WTC11 (cell line): ENCODE measurements around the gene PRICKLE1.

Source experiments
- CBFB ChIP-seq: sonication (generic); formaldehyde crosslinking; IDR thresholded peaks from 2 replicates; pipeline ENCODE4 v1.8.1; 2022; ENCODE audit warnings: mild to moderate bottlenecking, low read depth, missing genetic modification reagents
- CTCF ChIP-seq: fragments of 200-600 bp; IDR thresholded peaks from 2 replicates; pipeline ENCODE4 v1.8.0; 2022; ENCODE audit warnings: antibody characterized with exemption
- ELF4 ChIP-seq: sonication (generic); formaldehyde crosslinking; IDR thresholded peaks from 2 replicates; pipeline ENCODE4 v1.8.1; 2022; ENCODE audit warnings: low read depth, mild to moderate bottlenecking, moderate library complexity, missing genetic modification reagents
- ESRRA ChIP-seq: sonication (generic); formaldehyde crosslinking; IDR thresholded peaks from 2 replicates; pipeline ENCODE4 v1.8.1; 2022; ENCODE audit warnings: mild to moderate bottlenecking, missing genetic modification reagents, borderline replicate concordance
- FOXP4 ChIP-seq: sonication (generic); formaldehyde crosslinking; IDR thresholded peaks from 2 replicates; pipeline ENCODE4 v1.8.0; 2022; ENCODE audit warnings: mild to moderate bottlenecking, missing genetic modification reagents
- GRHL2 ChIP-seq: fragments of 250-450 bp; sonication (Bioruptor Pico); IDR thresholded peaks from 2 replicates; pipeline ENCODE4 v1.8.0; 2022; ENCODE audit warnings: mild to moderate bottlenecking, moderate library complexity; ENCODE audit not compliant: insufficient replicate concordance, severe bottlenecking
- GTF2I ChIP-seq: fragments of 250-450 bp; sonication (Bioruptor Pico); conservative IDR thresholded peaks from 2 replicates; pipeline ENCODE4 v1.4.0; 2021; ENCODE audit warnings: mild to moderate bottlenecking
- KAT7 ChIP-seq: sonication (generic); formaldehyde crosslinking; IDR thresholded peaks from 2 replicates; pipeline ENCODE4 v1.8.1; 2023; ENCODE audit warnings: missing genetic modification reagents, mild to moderate bottlenecking, borderline replicate concordance
- MXD4 ChIP-seq: fragments of 250-450 bp; sonication (Bioruptor Pico); IDR thresholded peaks from 2 replicates; pipeline ENCODE4 v1.8.0; 2021; ENCODE audit warnings: mild to moderate bottlenecking, moderate library complexity, borderline replicate concordance
- TEAD1 ChIP-seq: sonication (generic); formaldehyde crosslinking; IDR thresholded peaks from 2 replicates; pipeline ENCODE4 v1.8.0; 2022; ENCODE audit warnings: mild to moderate bottlenecking, missing genetic modification reagents
- TEAD4 ChIP-seq: sonication (generic); formaldehyde crosslinking; IDR thresholded peaks from 2 replicates; pipeline ENCODE4 v1.8.0; 2022; ENCODE audit warnings: mild to moderate bottlenecking, missing genetic modification reagents
- ZBTB21 ChIP-seq: sonication (generic); formaldehyde crosslinking; IDR thresholded peaks from 2 replicates; pipeline ENCODE4 v1.8.1; 2023; ENCODE audit warnings: mild to moderate bottlenecking, missing genetic modification reagents, borderline replicate concordance
- ZNF232 ChIP-seq: sonication (generic); formaldehyde crosslinking; IDR thresholded peaks from 2 replicates; pipeline ENCODE4 v1.8.0; 2022; ENCODE audit warnings: mild to moderate bottlenecking, missing genetic modification reagents

- TF ChIP-seq MXD4 (CRISPR knock-in tag), result no peak
- TF ChIP-seq ELF4 (CRISPR knock-in tag), result no peak
- no peak for TF ChIP-seq CBFB (CRISPR knock-in tag)
- no peak for TF ChIP-seq CTCF
- TF ChIP-seq TEAD1 (CRISPR knock-in tag), result no peak
- no peak for TF ChIP-seq KAT7 (CRISPR knock-in tag)
- TF ChIP-seq TEAD4 (CRISPR knock-in tag), result no peak
- no peak for TF ChIP-seq ZBTB21 (CRISPR knock-in tag)
- TF ChIP-seq ZNF232 (CRISPR knock-in tag), result no peak
- TF ChIP-seq GTF2I (CRISPR knock-in tag), result no peak
- no peak for TF ChIP-seq GRHL2 (CRISPR knock-in tag)
- TF ChIP-seq FOXP4 (CRISPR knock-in tag), result no peak
- no peak for TF ChIP-seq ESRRA (CRISPR knock-in tag)
These were observed 22.2 kb upstream of the PRICKLE1 start for GRCh38 chr12:42611571-42612230.
